ENCODE results near the gene CTBP2.

- no peak for TF ChIP-seq CTCF (IDR thresholded peaks at IDR 0.05)
- no peak for TF ChIP-seq POLR2A (IDR thresholded peaks at IDR 0.05)
Measured at GRCh38 chr10:125203186-125203800, 42.9 kb upstream of the CTBP2 start.

Data from right lobe of liver (tissue), 4 donors.